Osteoblast (primary cell): Measurements from ENCODE around the gene ARSH. TPM values are rescaled to one million over a fixed set of nuclear protein-coding genes. Genes with fewer than 3 reads are reported as not detected.
"Not testable (repeated sequence)": the region's sequence is repeated elsewhere in the genome, so short reads cannot be mapped to it uniquely, and the experiment has no call there.

ENCODE experiments used
- DNase-seq: peaks from one replicate; pipeline ENCODE4 v3.0.0; 2011; ENCODE audit warnings: low spot score, mixed read lengths; ENCODE audit not compliant: insufficient read length; ENCODE audit errors: missing footprints
- H2AFZ ChIP-seq: 2 replicates; pipeline ENCODE4 v1.6.0; 2011; ENCODE audit warnings: mild to moderate bottlenecking, low read length
- H3K27ac ChIP-seq: 2 replicates; pipeline ENCODE4 v1.5.1; 2011; ENCODE audit warnings: mild to moderate bottlenecking, low read depth, low read length, moderate library complexity
- H3K27me3 ChIP-seq: 2 replicates; pipeline ENCODE4 v1.6.0; 2012; ENCODE audit warnings: mild to moderate bottlenecking, control low read depth, inconsistent platforms, low read length, moderate library complexity; ENCODE audit not compliant: insufficient read depth
- H3K36me3 ChIP-seq: 2 replicates; pipeline ENCODE4 v1.5.1; 2011; ENCODE audit warnings: mild to moderate bottlenecking, low read length, control low read depth, moderate library complexity; ENCODE audit not compliant: insufficient read depth
- H3K4me1 ChIP-seq: 2 replicates; pipeline ENCODE4 v1.5.1; 2011; ENCODE audit warnings: mild to moderate bottlenecking, low read length, control low read depth, moderate library complexity; ENCODE audit not compliant: insufficient read depth
- H3K4me2 ChIP-seq: 2 replicates; pipeline ENCODE4 v1.6.0; 2011; ENCODE audit warnings: mild to moderate bottlenecking, low read length; ENCODE audit not compliant: insufficient read depth
- H3K4me3 ChIP-seq: fragments of 200-600 bp; sonication (generic); 3 replicates; pipeline ENCODE4 v1.5.1; 2012; ENCODE audit warnings: mild to moderate bottlenecking, low read length, inconsistent platforms; ENCODE audit not compliant: insufficient read depth
- H3K79me2 ChIP-seq: 2 replicates; pipeline ENCODE4 v1.6.0; 2012; ENCODE audit warnings: mild to moderate bottlenecking, low read length, control low read depth, inconsistent platforms; ENCODE audit not compliant: insufficient read depth
- H3K9me3 ChIP-seq: 2 replicates; pipeline ENCODE4 v1.5.1; 2011; ENCODE audit warnings: low read depth, low read length, control low read depth
- H4K20me1 ChIP-seq: 2 replicates; pipeline ENCODE4 v1.6.0; 2012; ENCODE audit warnings: mild to moderate bottlenecking, low read length, control low read depth; ENCODE audit not compliant: insufficient read depth
- CTCF ChIP-seq: IDR thresholded peaks from 2 replicates; pipeline ENCODE4 v1.5.1; 2011; ENCODE audit warnings: mild to moderate bottlenecking, low read depth, low read length, moderate library complexity; ENCODE audit errors: extremely low read depth
- total RNA-seq: library from RNA; depleted of rRNA; stranded (reverse); fragments of >200 nt; gene quantifications from 2 replicates; pipeline ENCODE4 v1.2.3, GENCODE V29; 2012

ARSH gene
- total RNA-seq, 1 donor, result under 0.01 TPM

DNA sequence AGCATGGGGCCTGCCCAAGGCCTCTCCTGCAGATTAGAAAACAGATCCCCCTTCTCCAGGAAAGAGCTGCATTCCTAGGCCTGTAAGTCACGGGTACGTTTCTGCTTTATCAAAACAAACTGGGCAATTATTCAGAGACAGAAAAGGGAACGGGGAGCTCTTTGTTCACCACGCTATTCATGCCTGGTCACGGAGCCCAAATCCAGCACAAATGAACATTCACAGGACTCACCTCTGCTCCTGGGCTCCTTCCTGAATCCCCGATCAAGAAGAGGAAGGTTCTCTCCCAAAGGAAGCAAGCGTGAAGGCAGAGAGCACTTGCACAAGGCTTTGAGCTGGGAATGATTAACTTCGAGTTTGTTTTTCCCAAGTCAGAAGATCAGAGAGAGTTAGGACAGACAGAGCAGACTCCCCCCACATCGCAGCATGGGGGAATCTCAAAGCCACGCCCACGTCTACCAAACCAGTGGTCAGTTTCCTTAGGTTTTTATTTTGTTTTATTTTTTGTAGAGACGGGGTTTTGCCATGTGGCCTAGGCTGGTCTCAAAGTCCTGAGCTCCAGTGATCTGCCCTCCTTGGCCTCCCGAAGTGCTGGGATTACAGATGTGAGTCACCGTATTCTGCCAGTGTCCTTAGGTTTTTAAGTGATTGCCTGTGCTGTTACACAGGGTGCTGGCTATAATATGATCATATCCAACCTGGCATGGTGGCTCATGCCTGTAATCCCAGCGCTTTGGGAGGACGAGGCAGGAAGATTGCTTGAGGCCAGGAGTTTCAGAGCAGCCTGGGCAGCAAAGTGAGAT, 42.2 kb upstream of the ARSH start:
- not testable (repeated sequence) for H3K4me3 ChIP-seq, H3K9me3 ChIP-seq, H3K27me3 ChIP-seq, H3K79me2 ChIP-seq, H3K36me3 ChIP-seq, H4K20me1 ChIP-seq
- H3K27ac ChIP-seq, result peak overlapping the region; percentile 83
- H2AFZ ChIP-seq, result peak overlapping the region; percentile 94
- peaks cover 12% of the 10 kb centered on the region for H3K4me1 ChIP-seq
- peak; percentile 69 for DNase-seq
- H3K4me2 ChIP-seq, result peak overlapping the region; percentile 51

- H4K20me1 ChIP-seq, result no peaks in the 10 kb centered on the region
- no peak overlapping the region for H3K4me2 ChIP-seq
- no peaks in the 10 kb centered on the region for H3K36me3 ChIP-seq
- no peaks in the 10 kb centered on the region for H3K9me3 ChIP-seq
- H3K27ac ChIP-seq, result no peak overlapping the region
- no peak overlapping the region for H2AFZ ChIP-seq
- H3K4me1 ChIP-seq, result peaks cover 12% of the 10 kb centered on the region
- no peak for TF ChIP-seq CTCF
- no peaks in the 10 kb centered on the region for H3K27me3 ChIP-seq
- H3K4me3 ChIP-seq, result no peak overlapping the region
- DNase-seq, result no peak
- H3K79me2 ChIP-seq, result no peaks in the 10 kb centered on the region
Observed at GRCh38 chrX:2965965-2966364, 40.4 kb upstream of the ARSH start.

GRCh38 chrX:2967012-2967411, 39.3 kb upstream of the ARSH start:
- no peak for DNase-seq
- no peaks in the 10 kb centered on the region for H3K9me3 ChIP-seq
- no peaks in the 10 kb centered on the region for H3K27me3 ChIP-seq
- no peak overlapping the region for H3K4me3 ChIP-seq
- H3K36me3 ChIP-seq, result no peaks in the 10 kb centered on the region
- H3K4me2 ChIP-seq, result no peak overlapping the region
- TF ChIP-seq CTCF, result no peak
- peaks cover 12% of the 10 kb centered on the region for H3K4me1 ChIP-seq
- no peaks in the 10 kb centered on the region for H3K79me2 ChIP-seq
- no peak overlapping the region for H2AFZ ChIP-seq
- no peaks in the 10 kb centered on the region for H4K20me1 ChIP-seq
- no peak overlapping the region for H3K27ac ChIP-seq

GRCh38 chrX:2967584-2967983, 38.8 kb upstream of the ARSH start:
- H2AFZ ChIP-seq, result peak overlapping the region; percentile 75
- peaks cover 12% of the 10 kb centered on the region for H3K4me1 ChIP-seq
- TF ChIP-seq CTCF, result no peak
- peak overlapping the region; percentile 90 for H3K4me2 ChIP-seq
- no peaks in the 10 kb centered on the region for H4K20me1 ChIP-seq
- peaks cover 2% of the 10 kb centered on the region for H3K27me3 ChIP-seq
- peak overlapping the region; percentile 70 for H3K4me3 ChIP-seq
- DNase-seq, result peak; percentile 53
- H3K79me2 ChIP-seq, result no peaks in the 10 kb centered on the region
- H3K36me3 ChIP-seq, result no peaks in the 10 kb centered on the region
- no peak overlapping the region for H3K27ac ChIP-seq
- H3K9me3 ChIP-seq, result no peaks in the 10 kb centered on the region
